CD4-positive, alpha-beta T cell (primary cell): ENCODE measurements around the gene TMEM62. TPM values are rescaled to one million over a fixed set of nuclear protein-coding genes. Genes with fewer than 3 reads are reported as not detected.

Experiments
- ATAC-seq: fragments of 200-7000 bp; cut with Tn5 transposase; one replicate; pipeline ENCODE4 v1.10.0; 2022; ENCODE audit warnings: mild to moderate bottlenecking; ENCODE audit not compliant: poor library complexity
- CTCF ChIA-PET: fragments of 350-600 bp; sonication (Branson Sonifier 250); formaldehyde crosslinking; loops from one replicate; lab custom pipeline; 2021; ENCODE audit warnings: antibody characterized with exemption, inconsistent platforms; lab: Charles Lee
- POLR2A ChIA-PET: fragments of 350-600 bp; sonication (Branson Sonifier 250); formaldehyde crosslinking; loops from one replicate; lab custom pipeline; 2021; ENCODE audit warnings: antibody characterized with exemption, inconsistent platforms; lab: Charles Lee
- DNase-seq, 14 experiments: peaks; one replicate each; pipeline ENCODE4 v3.0.0-alpha.2; 2013 to 2020; ENCODE audit warnings: mixed read lengths in 2 of 14
- H3K27ac ChIP-seq, 2 donors: one replicate each; pipeline versions ENCODE4 v1.5.1 to v1.7.0; 2013; ENCODE audit warnings: low read length in 2 of 2, low read depth in 1 of 2, mild to moderate bottlenecking in 1 of 2
- H3K27me3 ChIP-seq, 2 experiments: 1 replicate in 1 of 2; 2 replicates in 1 of 2; pipeline versions ENCODE4 v1.6.1 to v1.7.0; 2013; ENCODE audit warnings: low read length in 2 of 2, control low read depth in 1 of 2, mild to moderate bottlenecking in 1 of 2, moderate library complexity in 1 of 2; ENCODE audit not compliant: insufficient read depth in 2 of 2, control insufficient read depth in 1 of 2
- H3K36me3 ChIP-seq: one replicate; pipeline ENCODE4 v1.6.1; 2013; ENCODE audit warnings: low read length, control low read depth; ENCODE audit not compliant: insufficient read depth
- H3K4me1 ChIP-seq: one replicate; pipeline ENCODE4 v1.6.1; 2013; ENCODE audit warnings: low read length, control low read depth; ENCODE audit not compliant: insufficient read depth
- H3K4me3 ChIP-seq: one replicate; pipeline ENCODE4 v1.5.1; 2013; ENCODE audit warnings: mild to moderate bottlenecking, low read length, moderate library complexity
- H3K9me3 ChIP-seq, 2 experiments: 1 replicate in 1 of 2; 2 replicates in 1 of 2; pipeline versions ENCODE4 v1.6.1 to v1.7.0; 2013; ENCODE audit warnings: low read length in 2 of 2, mild to moderate bottlenecking in 2 of 2, control low read depth in 1 of 2, moderate library complexity in 1 of 2; ENCODE audit not compliant: control insufficient read depth in 1 of 2, insufficient read depth in 1 of 2
- H3K27ac Mint-ChIP-seq: one replicate; pipeline ENCODE4 v1.8.0; 2020; ENCODE audit warnings: mixed read lengths
- H3K27me3 Mint-ChIP-seq: one replicate; pipeline ENCODE4 v1.8.0; 2021; ENCODE audit warnings: mixed read lengths
- H3K36me3 Mint-ChIP-seq: one replicate; pipeline ENCODE4 v1.8.0; 2021; ENCODE audit warnings: low read depth, mixed read lengths
- H3K4me1 Mint-ChIP-seq: one replicate; pipeline ENCODE4 v1.8.0; 2021; ENCODE audit warnings: low read depth, mixed read lengths
- H3K4me3 Mint-ChIP-seq: one replicate; pipeline ENCODE4 v1.8.0; 2020; ENCODE audit warnings: mild to moderate bottlenecking, mixed read lengths
- H3K9me3 Mint-ChIP-seq: one replicate; pipeline ENCODE4 v1.8.0; 2020; ENCODE audit warnings: mixed read lengths
- intact Hi-C, 2 experiments: fragments of 100-400 bp; cut with DNase I in 1 of 2; cut with micrococcal nuclease in 1 of 2; formaldehyde crosslinking; loops; one replicate each; pipeline versions ENCODE4 v1.15.1 to v1.9.0; 2023 to 2025; cut with DNase I, micrococcal nuclease
- total RNA-seq, 174 experiments: library from RNA in 2 of 174; stranded (reverse) in 2 of 174; gene quantifications; one replicate each; pipeline ENCODE4 v1.2.3 and lab custom pipeline; 2021 to 2026
- TF ChIP-seq, protein P1 (sequence below): fragments of 200-600 bp; IDR thresholded peaks from one replicate; pipeline ENCODE4 v1.8.0; 2022; ENCODE audit warnings: antibody characterized with exemption, mild to moderate bottlenecking

Gene TMEM62
- total RNA-seq, 2 experiments from 2014 or later, result 17.5 to 22.5 TPM

DNA sequence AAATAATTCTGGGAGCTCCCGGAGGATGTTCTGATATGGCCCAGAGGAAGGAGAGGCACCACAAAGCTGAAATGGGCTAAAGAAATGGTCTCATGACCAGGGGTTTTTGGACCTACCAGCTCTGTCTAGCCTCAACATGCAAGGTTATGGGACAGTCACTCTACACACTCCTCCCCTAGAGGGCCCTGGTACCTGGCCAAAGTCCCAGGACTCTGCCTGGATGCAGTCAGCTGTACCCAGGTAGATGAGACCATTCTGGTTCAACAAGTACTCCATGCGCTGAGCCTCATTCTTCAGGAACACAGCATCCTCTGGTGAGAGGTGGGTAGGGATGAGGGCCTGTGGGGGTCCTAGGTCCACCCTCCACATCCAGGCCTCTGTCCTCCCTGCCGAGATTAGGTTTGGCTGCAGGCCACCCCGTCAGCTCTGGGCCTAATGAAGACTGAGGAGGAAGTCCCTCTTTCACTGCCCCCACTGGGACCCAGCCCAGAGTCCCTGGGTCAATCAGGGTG lies 77.9 kb downstream of the TMEM62 start:
- no peak for DNase-seq
- Mint-ChIP-seq H3K36me3 (no peaks in the 10 kb centered on the region), H3K27ac (no peak overlapping the region), H3K4me1 (no peaks in the 10 kb centered on the region), H3K4me3 (no peak overlapping the region), H3K9me3 (no peaks in the 10 kb centered on the region), H3K27me3 (peaks cover 10% of the 10 kb centered on the region)
- no peak for ATAC-seq
- Histone ChIP-seq H3K36me3 (no peaks in the 10 kb centered on the region), H3K4me1 (no peaks in the 10 kb centered on the region), H3K4me3 (no peak overlapping the region), H3K27me3 (peaks cover 3 to 13% of the 10 kb centered on the region in 2 experiments), H3K27ac (no peak overlapping the region), H3K9me3 (no peaks in the 10 kb centered on the region)
- ChIA-PET CTCF (no interaction called here), POLR2A (no interaction called here)
- intact Hi-C loops, result no loop called here
- TF ChIP-seq, protein P1, sequence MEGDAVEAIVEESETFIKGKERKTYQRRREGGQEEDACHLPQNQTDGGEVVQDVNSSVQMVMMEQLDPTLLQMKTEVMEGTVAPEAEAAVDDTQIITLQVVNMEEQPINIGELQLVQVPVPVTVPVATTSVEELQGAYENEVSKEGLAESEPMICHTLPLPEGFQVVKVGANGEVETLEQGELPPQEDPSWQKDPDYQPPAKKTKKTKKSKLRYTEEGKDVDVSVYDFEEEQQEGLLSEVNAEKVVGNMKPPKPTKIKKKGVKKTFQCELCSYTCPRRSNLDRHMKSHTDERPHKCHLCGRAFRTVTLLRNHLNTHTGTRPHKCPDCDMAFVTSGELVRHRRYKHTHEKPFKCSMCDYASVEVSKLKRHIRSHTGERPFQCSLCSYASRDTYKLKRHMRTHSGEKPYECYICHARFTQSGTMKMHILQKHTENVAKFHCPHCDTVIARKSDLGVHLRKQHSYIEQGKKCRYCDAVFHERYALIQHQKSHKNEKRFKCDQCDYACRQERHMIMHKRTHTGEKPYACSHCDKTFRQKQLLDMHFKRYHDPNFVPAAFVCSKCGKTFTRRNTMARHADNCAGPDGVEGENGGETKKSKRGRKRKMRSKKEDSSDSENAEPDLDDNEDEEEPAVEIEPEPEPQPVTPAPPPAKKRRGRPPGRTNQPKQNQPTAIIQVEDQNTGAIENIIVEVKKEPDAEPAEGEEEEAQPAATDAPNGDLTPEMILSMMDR, result no peak

DNA sequence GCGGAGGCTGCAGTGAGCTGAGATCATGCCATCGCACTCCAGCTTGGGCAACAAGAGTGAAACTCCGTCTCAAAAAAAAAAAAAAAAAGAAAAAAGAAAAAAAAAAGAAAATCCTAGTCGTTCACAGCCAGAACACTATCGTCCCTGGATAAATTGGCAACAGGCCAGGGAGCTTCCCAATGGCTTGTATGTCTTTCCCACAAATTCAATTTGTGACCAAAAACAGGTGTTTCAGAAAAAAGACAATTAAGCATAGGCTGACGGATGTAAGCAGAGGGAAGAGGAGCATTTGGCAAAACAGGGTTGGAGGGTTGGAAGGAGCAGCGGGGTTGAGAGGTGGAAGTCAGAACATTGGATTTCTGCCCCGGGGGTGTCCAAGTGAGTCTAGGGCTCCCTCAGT lies 78.9 kb downstream of the TMEM62 start:
- Mint-ChIP-seq H3K36me3 (no peaks in the 10 kb centered on the region), H3K27ac (no peak overlapping the region), H3K4me1 (no peaks in the 10 kb centered on the region), H3K4me3 (no peak overlapping the region), H3K9me3 (no peaks in the 10 kb centered on the region), H3K27me3 (peaks cover 10% of the 10 kb centered on the region)
- TF ChIP-seq, protein P1, result no peak
- CTCF ChIA-PET, result no interaction called here
- peaks cover 3 to 13% of the 10 kb centered on the region in 2 experiments for H3K27me3 ChIP-seq
- intact Hi-C loops, result no loop called here
- H3K36me3 ChIP-seq, result no peaks in the 10 kb centered on the region
- H3K27ac ChIP-seq, result no peak overlapping the region
- DNase-seq (no peak), ATAC-seq (no peak)
- POLR2A ChIA-PET, result no interaction called here
- no peaks in the 10 kb centered on the region for H3K9me3 ChIP-seq
- H3K4me1 ChIP-seq, result no peaks in the 10 kb centered on the region
- no peak overlapping the region for H3K4me3 ChIP-seq

DNA sequence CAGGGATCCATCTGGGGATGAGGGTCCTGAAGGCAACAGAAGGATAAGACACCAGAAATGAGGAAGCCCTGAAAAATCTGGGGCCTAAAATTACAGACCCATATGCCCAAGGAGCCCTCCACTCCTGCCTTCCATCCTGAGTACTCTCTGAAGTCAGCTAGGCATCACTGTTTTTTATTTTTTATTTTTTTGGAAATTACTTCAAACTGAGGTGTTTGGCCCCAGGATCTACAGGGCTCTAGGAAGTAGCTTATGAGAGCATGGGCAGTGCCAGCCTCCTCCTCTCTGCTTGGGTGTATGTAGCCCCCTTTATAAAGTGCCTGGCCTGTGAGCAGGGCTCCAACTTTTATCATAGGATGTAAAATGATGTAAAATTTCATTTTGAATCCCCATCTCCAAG lies 79.6 kb downstream of the TMEM62 start:
- H3K36me3 Mint-ChIP-seq, result no peaks in the 10 kb centered on the region
- DNase-seq (no peak), ATAC-seq (no peak)
- Histone ChIP-seq H3K36me3 (no peaks in the 10 kb centered on the region), H3K27me3 (peaks cover 1 to 13% of the 10 kb centered on the region in 2 experiments), H3K27ac (no peak overlapping the region), H3K9me3 (no peaks in the 10 kb centered on the region), H3K4me1 (no peaks in the 10 kb centered on the region), H3K4me3 (no peak overlapping the region)
- no peaks in the 10 kb centered on the region for H3K9me3 Mint-ChIP-seq
- no peak overlapping the region for H3K27ac Mint-ChIP-seq
- ChIA-PET POLR2A (no interaction called here), CTCF (no interaction called here)
- no peak overlapping the region for H3K4me3 Mint-ChIP-seq
- H3K4me1 Mint-ChIP-seq, result no peaks in the 10 kb centered on the region
- H3K27me3 Mint-ChIP-seq, result peaks cover 10% of the 10 kb centered on the region
- intact Hi-C loops, result no loop called here
- TF ChIP-seq, protein P1, result no peak
